HG03442 (cell line): ENCODE results near the gene ST6GAL2.

ENCODE experiments used
- ATAC-seq: cut with Tn5 transposase; IDR thresholded peaks from one replicate; pipeline ENCODE4 v1.9.1; 2021; ENCODE audit warnings: mild to moderate bottlenecking, moderate library complexity; ENCODE audit not compliant: unreplicated experiment

The ST6GAL2 gene, protein sequence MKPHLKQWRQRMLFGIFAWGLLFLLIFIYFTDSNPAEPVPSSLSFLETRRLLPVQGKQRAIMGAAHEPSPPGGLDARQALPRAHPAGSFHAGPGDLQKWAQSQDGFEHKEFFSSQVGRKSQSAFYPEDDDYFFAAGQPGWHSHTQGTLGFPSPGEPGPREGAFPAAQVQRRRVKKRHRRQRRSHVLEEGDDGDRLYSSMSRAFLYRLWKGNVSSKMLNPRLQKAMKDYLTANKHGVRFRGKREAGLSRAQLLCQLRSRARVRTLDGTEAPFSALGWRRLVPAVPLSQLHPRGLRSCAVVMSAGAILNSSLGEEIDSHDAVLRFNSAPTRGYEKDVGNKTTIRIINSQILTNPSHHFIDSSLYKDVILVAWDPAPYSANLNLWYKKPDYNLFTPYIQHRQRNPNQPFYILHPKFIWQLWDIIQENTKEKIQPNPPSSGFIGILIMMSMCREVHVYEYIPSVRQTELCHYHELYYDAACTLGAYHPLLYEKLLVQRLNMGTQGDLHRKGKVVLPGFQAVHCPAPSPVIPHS

GRCh38 chr2:106885971-106886915 lies at the start of gene ST6GAL2:
Gene ST6GAL2, minus strand, starts transcription at chr2:106886167. Its CDS starts 42,190 bp downstream, at chr2:106843977.
- ATAC-seq: no peak

DNA sequence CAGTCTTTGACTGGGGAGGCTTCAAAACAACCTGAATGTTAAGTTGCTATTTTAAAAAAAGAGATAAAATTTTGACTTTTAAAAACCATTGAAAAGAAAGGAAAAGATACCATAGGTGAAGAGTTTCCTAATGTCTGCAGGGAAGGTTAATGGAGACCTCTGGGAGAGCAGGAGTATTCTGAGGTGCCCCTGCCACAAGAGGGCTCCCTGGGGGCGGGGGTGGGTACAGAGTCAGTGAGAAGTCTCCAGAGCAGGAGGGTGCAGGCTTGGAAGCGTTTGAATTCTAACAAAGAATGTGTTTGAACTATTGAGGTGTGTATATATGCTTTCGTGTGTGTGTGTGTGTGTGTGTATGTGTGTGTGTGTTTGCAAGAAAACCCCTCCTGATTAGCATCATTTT lies 46.7 kb upstream of the ST6GAL2 start:
- ATAC-seq: no peak

- no peak for ATAC-seq
Measured at GRCh38 chr2:106931717-106932335, 45.9 kb upstream of the ST6GAL2 start.

DNA sequence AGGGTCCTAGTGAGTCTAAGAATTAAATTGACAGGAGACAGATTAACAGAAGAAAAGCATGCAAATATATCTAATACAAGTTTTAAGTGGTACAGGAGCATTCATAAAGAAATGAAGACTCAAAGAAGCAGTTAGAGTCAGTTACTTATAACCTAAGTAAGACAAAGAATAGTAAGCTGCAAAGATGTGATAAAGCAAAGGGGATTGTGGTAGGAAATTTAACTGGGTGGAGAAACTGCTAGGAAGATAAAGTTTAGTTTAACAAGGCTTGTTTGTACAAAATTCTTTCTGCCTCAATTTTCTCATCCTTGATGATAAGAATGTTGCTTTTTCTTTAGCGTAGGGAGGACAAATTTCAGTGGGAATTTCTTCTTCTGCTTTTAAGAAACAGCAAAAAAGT lies 35.5 kb upstream of the ST6GAL2 start:
- no peak for ATAC-seq

GRCh38 chr2:106919012-106919411 lies 33.0 kb upstream of the ST6GAL2 start:
- no peak for ATAC-seq

DNA sequence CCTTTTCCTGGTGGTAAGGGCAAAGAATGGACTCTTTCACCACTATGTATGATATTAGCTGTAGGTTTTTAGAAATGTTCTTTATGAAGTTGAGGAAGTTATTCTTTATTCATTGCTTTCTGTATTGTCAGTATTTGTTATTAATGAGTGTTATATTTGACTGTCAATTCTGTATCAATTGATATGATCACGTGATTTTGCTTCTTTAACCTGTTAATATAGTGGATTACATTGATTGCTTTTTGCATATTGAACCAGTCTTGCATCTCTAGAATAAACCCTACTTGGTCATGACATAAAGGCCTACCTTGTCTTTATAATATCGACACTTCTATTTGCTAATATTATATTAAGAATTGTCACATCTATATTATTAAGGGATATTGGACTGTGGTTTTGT lies 18.3 kb upstream of the ST6GAL2 start:
- ATAC-seq: no peak

GRCh38 chr2:106899786-106900530 lies 14.0 kb upstream of the ST6GAL2 start:
- no peak for ATAC-seq

GRCh38 chr2:106894545-106894944 lies 8.6 kb upstream of the ST6GAL2 start:
- no peak for ATAC-seq

- no peak for ATAC-seq
Measured at GRCh38 chr2:106892048-106892447, 6.1 kb upstream of the ST6GAL2 start.

DNA sequence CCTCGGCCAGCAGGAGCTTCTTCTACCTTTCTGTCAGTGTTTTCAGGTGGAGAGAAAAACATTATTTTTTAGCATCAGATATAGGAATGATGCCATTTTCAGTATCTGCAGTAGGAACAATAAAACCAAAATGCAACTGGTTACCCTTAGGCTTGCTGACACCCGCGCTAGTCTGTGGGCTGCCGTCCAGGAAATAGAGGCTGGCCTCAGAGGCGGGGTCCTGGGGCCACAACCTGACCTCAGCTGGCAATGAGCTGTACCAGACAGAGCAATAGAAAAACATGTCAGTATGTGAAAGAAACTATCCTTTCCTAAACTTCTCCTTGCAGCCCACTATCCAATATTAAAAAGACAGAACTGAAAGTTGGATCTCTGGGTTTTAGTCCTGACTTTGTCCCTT lies 4.6 kb upstream of the ST6GAL2 start:
- ATAC-seq: no peak

DNA sequence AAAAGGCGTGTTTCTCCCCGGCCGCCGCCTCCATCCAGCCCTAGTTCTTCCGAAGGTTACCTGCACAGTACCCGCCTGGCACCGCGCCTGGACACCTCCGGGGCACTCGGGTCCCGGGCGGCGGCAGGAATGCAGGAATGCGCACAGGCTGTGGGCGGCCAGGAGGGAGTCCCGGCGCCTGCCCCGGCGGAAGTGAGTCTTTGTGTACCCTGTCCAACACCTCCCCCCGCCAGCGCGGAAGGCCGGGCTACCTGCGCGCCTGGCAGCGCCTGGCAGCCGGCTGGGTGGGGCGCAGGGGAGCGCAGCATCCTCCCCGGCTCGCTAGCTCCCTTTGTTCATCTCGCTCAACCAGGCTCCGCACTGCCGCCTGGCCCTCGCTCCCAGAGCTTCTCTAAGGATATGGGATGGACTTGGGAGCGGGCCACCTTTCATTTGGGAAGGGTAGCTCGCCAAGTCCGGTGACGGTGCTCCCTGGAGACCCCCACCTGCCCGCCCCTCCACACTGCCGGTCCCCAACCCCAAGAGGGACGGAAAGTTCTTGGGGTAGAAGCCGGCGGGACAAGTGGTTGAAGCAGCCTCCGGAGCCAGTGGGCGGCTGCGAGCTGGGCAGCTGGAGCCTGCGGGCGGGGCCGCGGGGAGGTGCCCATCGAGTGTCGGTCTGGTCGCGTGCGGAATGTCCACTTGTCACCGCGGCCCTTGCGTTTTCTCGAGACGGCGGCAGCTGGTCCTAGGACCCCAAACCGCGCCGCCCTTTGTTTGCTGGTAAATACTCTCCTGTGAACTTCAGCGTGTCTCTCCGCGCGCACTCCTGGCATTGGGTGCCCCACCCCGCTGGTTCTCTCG lies 1.2 kb upstream of the ST6GAL2 start:
- ATAC-seq: no peak

GRCh38 chr2:106885329-106885728 lies 638 bp downstream of the ST6GAL2 start:
- ATAC-seq: no peak

GRCh38 chr2:106882673-106883072 lies 3.3 kb downstream of the ST6GAL2 start:
- ATAC-seq: no peak

DNA sequence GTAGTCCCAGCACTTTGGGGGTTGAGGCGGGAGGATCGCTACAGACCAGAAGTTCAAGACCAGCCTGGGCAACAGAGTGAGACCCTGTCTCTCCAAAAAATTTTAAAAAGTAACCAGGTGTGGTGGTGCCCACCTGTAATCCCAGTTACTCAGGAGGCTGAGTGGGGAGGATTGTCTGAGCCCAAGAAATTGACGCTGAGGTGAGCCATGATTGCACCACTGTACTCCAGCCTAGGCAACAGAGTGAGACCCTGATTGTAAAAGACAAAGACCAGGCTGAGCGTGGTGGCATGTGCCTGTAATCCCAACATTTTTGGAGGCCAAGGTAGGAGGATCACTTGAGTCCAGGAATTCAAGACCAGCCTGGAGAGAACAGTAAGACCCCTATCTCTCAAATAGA lies 7.8 kb downstream of the ST6GAL2 start:
- no peak for ATAC-seq

GRCh38 chr2:106876699-106877098 lies 9.3 kb downstream of the ST6GAL2 start:
- no peak for ATAC-seq

DNA sequence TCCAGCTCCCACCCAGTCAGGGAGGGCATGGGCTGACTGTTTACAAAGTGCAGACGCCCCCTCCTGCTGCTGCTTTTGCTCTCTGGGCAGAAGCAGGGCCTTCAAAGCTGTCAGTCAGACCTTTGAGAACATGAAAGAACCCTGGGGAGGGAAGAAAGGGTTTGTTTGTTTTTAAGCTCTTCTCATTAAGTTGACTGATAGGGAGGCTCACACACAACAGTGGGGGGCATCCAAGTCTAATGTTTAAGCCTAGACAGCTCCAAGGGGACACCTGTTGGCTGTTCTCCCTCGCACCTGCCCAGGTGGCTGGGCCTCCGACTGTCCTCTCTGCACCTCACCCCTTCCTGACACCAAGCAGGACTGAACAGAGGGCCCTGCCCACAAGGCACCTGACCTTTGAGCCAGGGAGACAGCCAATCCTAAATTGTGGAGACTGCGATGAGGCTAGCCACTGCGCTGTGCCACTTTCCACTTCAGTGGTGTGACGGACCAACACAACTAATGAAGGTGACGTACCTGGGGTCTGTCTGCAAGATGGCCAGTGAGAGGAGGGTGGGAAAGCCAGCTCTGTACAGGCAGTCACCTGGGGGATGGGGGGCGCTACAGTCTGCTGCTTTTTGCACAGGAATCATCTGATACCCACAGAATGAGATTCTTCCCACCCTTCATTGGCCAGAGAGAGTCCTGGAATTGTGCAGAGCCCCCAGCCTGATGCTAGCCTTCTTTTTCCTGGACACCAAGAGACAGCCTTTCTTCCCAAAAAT lies 16.3 kb downstream of the ST6GAL2 start:
- no peak for ATAC-seq

DNA sequence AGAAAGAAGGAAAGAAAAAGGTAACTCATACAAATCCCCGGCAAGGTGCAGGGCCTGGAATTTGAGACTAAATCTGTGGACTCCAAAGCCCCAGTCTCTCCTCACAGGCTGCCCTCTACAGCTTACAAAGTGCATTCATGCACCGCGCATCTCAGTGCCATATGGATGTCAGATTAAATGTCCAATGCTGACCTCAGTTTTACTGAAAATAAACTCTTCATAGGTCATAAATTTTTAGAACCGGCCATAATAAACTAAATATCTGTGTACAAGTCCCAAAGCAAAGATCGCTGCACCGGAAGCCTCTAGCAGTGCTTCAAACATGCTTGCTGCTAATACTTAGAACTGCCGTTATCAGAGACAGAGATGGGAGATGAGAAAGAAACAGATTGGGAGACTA lies 17.7 kb downstream of the ST6GAL2 start:
- no peak for ATAC-seq

GRCh38 chr2:106867196-106867953 lies 18.6 kb downstream of the ST6GAL2 start:
- ATAC-seq: no peak
